ENCODE data around the gene HNMT.
"Not testable (repeated sequence)": the region's sequence is repeated elsewhere in the genome, so short reads cannot be mapped to it uniquely, and the experiment has no call there.

Gene HNMT

DNA sequence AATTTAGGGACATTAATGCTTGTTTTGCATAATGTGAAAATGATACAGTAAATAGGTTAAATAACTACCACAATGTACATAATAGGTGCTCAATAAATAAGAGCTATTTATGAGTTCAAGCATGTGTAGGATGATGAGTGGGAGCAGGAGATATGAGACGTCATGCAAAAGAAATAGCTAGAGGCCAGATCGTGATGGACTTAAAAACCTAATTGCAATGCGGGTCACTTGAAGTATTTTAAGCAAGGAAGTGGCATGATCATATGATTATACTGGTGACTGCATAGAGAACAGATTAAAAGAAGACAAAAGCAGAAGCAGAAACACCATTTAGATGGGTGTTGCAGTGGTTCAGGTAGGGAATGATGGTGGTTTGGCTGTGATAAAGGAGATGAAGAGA, 78.0 kb downstream of the HNMT start:
- Histone ChIP-seq H3K27me3 (ENCODE audit: control insufficient read depth in 1 of 2, insufficient read depth in 2 of 2, low read length in 2 of 2) (no peaks in the 10 kb centered on the region), H3K36me3 (ENCODE audit: control insufficient read depth in 2 of 2, insufficient read depth in 2 of 2, low read length in 2 of 2) (no peaks in the 10 kb centered on the region), H3K9me3 (ENCODE audit: control insufficient read depth in 2 of 2, low read length in 2 of 2) (no peaks in the 10 kb centered on the region), H3K9ac (ENCODE audit: low read length in 2 of 2) (no peak overlapping the region), H3K27ac (ENCODE audit: low read length) (no peak overlapping the region), H3K4me1 (ENCODE audit: control insufficient read depth, insufficient read depth, low read length) (no peaks in the 10 kb centered on the region), H3K4me3 (ENCODE audit: low read length in 2 of 2) (no peak overlapping the region)

DNA sequence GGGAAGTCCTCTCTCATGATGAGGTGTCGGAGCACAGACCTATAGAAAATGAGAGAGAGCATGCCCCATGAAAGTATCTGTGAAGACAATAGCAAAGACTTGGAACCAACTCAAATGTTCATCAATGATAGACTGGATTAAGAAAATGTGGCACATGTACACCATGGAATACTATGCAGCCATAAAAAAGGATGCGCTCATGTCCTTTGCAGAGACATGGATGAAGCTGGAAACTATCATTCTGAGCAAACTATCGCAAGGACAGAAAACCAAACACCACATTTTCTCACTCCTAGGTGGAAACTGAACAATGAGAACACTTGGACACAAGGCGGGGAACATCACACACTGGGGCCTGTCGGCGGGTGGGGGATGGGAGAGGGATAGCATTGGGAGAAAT, 79.3 kb downstream of the HNMT start:
- not testable (repeated sequence) for H3K36me3 ChIP-seq (ENCODE audit: control insufficient read depth in 2 of 2, insufficient read depth in 2 of 2, low read length in 2 of 2); H3K27ac ChIP-seq (ENCODE audit: low read length); H3K4me1 ChIP-seq (ENCODE audit: control insufficient read depth, insufficient read depth, low read length); H3K9me3 ChIP-seq (ENCODE audit: control insufficient read depth in 2 of 2, low read length in 2 of 2); H3K27me3 ChIP-seq (ENCODE audit: control insufficient read depth in 1 of 2, insufficient read depth in 2 of 2, low read length in 2 of 2); H3K9ac ChIP-seq (ENCODE audit: low read length in 2 of 2); H3K4me3 ChIP-seq (ENCODE audit: low read length in 2 of 2)

GRCh38 chr2:138058427-138058826, 94.2 kb downstream of the HNMT start:
- H3K9ac ChIP-seq (ENCODE audit: low read length in 2 of 2): no peak overlapping the region
- H3K4me3 ChIP-seq (ENCODE audit: low read length in 2 of 2): no peak overlapping the region
- no peaks in the 10 kb centered on the region for H3K4me1 ChIP-seq (ENCODE audit: control insufficient read depth, insufficient read depth, low read length)
- no peaks in the 10 kb centered on the region for H3K9me3 ChIP-seq (ENCODE audit: control insufficient read depth in 2 of 2, low read length in 2 of 2)
- H3K27ac ChIP-seq (ENCODE audit: low read length): no peak overlapping the region
- H3K27me3 ChIP-seq (ENCODE audit: control insufficient read depth in 1 of 2, insufficient read depth in 2 of 2, low read length in 2 of 2): no peaks in the 10 kb centered on the region
- H3K36me3 ChIP-seq (ENCODE audit: control insufficient read depth in 2 of 2, insufficient read depth in 2 of 2, low read length in 2 of 2): no peaks in the 10 kb centered on the region

DNA sequence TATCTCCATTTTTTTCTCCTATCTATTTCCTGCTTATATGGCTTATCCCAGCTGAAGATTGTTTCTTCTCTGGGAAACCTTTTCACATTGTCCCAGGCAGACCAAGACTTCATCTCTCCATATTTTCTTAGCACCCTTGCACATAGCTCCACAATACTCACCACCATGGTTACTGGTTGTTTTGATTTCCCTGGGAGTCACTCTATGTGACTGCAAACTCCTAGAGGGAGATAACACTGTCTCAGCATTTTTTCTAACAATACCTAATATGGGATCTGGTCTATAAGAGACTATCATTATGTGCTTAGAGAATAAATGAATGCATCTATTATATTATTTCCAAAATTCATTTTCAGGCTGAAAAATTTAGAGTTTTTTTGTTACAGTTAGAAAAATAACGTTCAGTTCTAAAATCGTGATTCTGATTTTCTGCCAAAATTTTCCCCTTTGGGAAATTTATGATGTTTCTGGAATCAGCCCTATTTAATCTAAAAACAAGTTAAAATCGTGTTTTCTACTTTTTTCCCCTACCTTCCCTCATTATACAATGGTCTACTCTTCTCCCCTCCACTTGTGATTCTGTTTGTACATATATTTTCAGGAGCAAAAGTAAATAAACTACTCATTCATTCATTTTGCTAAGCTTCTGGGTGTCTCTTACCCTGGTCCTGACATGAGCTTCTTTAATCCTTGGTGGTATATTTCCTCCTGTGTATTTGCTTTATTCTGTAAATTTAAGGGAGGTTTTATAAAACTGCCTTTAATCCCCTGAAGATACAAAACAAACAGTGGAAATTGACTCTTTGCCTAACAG, 95.4 kb downstream of the HNMT start:
- H3K27ac ChIP-seq (ENCODE audit: low read length): no peak overlapping the region
- H3K9ac ChIP-seq (ENCODE audit: low read length in 2 of 2): no peak overlapping the region
- no peak overlapping the region for H3K4me3 ChIP-seq (ENCODE audit: low read length in 2 of 2)
- no peaks in the 10 kb centered on the region for H3K9me3 ChIP-seq (ENCODE audit: control insufficient read depth in 2 of 2, low read length in 2 of 2)
- H3K27me3 ChIP-seq (ENCODE audit: control insufficient read depth in 1 of 2, insufficient read depth in 2 of 2, low read length in 2 of 2): no peaks in the 10 kb centered on the region
- no peaks in the 10 kb centered on the region for H3K4me1 ChIP-seq (ENCODE audit: control insufficient read depth, insufficient read depth, low read length)
- H3K36me3 ChIP-seq (ENCODE audit: control insufficient read depth in 2 of 2, insufficient read depth in 2 of 2, low read length in 2 of 2): no peaks in the 10 kb centered on the region

GRCh38 chr2:138060301-138060635, 96.0 kb downstream of the HNMT start:
- H3K4me1 ChIP-seq (ENCODE audit: control insufficient read depth, insufficient read depth, low read length): no peaks in the 10 kb centered on the region
- H3K9me3 ChIP-seq (ENCODE audit: control insufficient read depth in 2 of 2, low read length in 2 of 2): no peaks in the 10 kb centered on the region
- H3K27me3 ChIP-seq (ENCODE audit: control insufficient read depth in 1 of 2, insufficient read depth in 2 of 2, low read length in 2 of 2): no peaks in the 10 kb centered on the region
- no peak overlapping the region for H3K27ac ChIP-seq (ENCODE audit: low read length)
- H3K36me3 ChIP-seq (ENCODE audit: control insufficient read depth in 2 of 2, insufficient read depth in 2 of 2, low read length in 2 of 2): no peaks in the 10 kb centered on the region
- H3K9ac ChIP-seq (ENCODE audit: low read length in 2 of 2): no peak overlapping the region
- no peak overlapping the region for H3K4me3 ChIP-seq (ENCODE audit: low read length in 2 of 2)

- no peaks in the 10 kb centered on the region for H3K27me3 ChIP-seq (ENCODE audit: control insufficient read depth in 1 of 2, insufficient read depth in 2 of 2, low read length in 2 of 2)
- H3K9me3 ChIP-seq (ENCODE audit: control insufficient read depth in 2 of 2, low read length in 2 of 2): no peaks in the 10 kb centered on the region
- H3K9ac ChIP-seq (ENCODE audit: low read length in 2 of 2): no peak overlapping the region
- H3K27ac ChIP-seq (ENCODE audit: low read length): no peak overlapping the region
- no peak overlapping the region for H3K4me3 ChIP-seq (ENCODE audit: low read length in 2 of 2)
- no peaks in the 10 kb centered on the region for H3K4me1 ChIP-seq (ENCODE audit: control insufficient read depth, insufficient read depth, low read length)
- H3K36me3 ChIP-seq (ENCODE audit: control insufficient read depth in 2 of 2, insufficient read depth in 2 of 2, low read length in 2 of 2): no peaks in the 10 kb centered on the region
Observed at GRCh38 chr2:138061961-138062360, 97.7 kb downstream of the HNMT start.

DNA sequence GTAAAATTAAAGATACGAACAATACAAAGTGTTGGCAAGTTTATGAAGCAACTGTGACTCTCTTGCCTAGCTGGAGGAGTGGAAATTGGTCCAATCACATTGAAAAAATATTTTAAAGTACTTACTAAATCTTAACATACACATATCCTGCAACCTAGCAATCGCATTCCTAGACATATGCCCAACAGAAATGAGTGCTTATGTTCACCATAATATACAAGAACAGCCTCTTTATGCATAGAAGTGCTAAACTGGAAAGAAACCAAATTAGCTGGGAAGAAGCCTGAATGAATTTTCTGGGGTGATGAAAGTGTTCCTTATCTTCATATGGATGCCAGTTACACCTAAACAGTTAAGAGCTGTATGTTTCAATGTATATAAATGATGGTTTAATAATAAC, 98.9 kb downstream of the HNMT start:
- H3K4me3 ChIP-seq (ENCODE audit: low read length in 2 of 2): no peak overlapping the region
- no peaks in the 10 kb centered on the region for H3K4me1 ChIP-seq (ENCODE audit: control insufficient read depth, insufficient read depth, low read length)
- no peaks in the 10 kb centered on the region for H3K27me3 ChIP-seq (ENCODE audit: control insufficient read depth in 1 of 2, insufficient read depth in 2 of 2, low read length in 2 of 2)
- H3K27ac ChIP-seq (ENCODE audit: low read length): no peak overlapping the region
- no peaks in the 10 kb centered on the region for H3K36me3 ChIP-seq (ENCODE audit: control insufficient read depth in 2 of 2, insufficient read depth in 2 of 2, low read length in 2 of 2)
- no peak overlapping the region for H3K9ac ChIP-seq (ENCODE audit: low read length in 2 of 2)
- no peaks in the 10 kb centered on the region for H3K9me3 ChIP-seq (ENCODE audit: control insufficient read depth in 2 of 2, low read length in 2 of 2)

All from stomach smooth muscle (tissue), 2 donors.